Hippocampal formation (tissue), 2 donors: ENCODE data around the gene RADIL.

Experiments used
- DNase-seq, 2 donors: peaks; one replicate each; lab custom pipeline; 2025; lab: John Stamatoyannopoulos, UW

RADIL gene

DNA sequence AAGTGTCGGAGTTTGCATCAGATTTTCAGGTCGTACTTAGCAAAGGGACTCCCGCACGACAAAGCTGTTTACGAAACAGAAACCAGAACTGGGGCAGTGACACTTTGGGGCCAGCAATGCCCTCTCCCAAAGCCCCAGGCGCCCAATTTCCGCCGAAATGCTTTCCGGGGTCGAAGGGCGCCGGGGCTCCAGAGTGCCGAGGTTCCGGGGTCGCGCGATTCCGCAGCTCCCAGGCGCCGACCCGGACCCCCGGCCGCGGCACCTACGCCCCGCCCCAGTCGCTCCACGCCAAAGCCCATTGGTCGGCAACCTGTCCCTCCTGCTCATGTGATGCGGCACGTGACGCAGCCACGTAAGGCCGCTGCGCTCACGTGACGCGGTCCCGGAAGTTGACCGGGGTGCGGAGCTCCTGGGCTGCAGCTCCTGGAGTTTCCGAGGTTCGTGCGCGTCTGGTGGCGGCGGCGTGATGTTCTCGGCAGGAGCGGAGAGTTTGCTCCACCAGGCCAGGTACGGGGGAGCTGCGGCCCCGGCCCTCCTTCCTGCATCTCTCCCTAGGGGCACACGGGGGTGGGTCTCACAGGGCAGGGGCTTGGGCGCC is 108.2 kb downstream of the RADIL start, which contains the start of gene AP5Z1:
TSS of gene AP5Z1 (plus strand) at position 374 of the 598 bp plus-strand sequence. CDS start at position 467, 93 bp downstream.
- DNase-seq: peak; percentile 91 to 93

DNA sequence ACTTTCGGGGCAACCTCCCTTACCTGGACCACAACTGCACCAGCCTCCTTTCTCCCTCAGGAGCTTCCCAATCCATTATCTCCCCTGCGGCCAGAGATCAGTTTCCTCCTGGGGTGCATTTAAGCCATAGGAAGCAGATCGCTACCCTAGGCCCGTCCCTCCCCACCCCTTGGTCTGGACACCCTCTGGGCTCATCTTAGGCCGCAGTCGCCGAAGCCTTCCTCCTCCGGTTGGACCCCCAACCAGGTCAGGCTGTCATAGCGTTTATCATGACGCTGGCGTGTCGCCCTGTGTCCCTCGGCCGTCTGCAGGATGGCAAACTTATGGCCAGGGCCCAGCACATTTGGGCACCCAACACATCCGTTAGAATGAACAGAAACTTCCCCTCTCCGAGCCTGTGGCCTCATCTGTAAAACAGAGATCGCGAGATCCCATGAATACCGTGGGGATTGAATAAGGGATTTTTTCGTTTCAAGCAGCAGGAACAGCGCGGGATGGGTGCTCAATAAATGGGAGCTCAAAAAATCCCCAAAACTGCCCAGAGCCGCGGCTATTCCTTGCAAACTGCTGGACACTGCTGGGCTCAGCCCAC is 108.8 kb downstream of the RADIL start:
- DNase-seq: no peak

DNA sequence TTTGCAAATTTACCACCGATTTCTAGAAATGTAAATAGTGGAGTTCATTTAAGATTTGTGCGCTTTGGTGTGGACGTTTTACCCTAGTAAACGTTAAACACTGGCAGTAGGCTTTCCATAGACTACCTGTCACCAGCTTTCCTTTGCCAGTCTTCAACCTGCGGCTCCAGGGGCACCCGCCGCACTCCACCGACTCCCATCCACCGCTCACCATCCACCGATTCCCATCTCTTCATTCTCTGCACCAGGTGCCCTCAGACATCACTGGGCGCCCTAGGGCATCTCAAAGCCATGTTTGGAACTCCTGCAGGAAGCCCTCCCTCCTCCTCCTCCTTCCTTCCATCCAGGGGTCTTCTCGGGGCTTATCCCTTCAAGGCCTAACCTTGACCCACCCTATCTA is 109.5 kb downstream of the RADIL start:
- DNase-seq: no peak

DNA sequence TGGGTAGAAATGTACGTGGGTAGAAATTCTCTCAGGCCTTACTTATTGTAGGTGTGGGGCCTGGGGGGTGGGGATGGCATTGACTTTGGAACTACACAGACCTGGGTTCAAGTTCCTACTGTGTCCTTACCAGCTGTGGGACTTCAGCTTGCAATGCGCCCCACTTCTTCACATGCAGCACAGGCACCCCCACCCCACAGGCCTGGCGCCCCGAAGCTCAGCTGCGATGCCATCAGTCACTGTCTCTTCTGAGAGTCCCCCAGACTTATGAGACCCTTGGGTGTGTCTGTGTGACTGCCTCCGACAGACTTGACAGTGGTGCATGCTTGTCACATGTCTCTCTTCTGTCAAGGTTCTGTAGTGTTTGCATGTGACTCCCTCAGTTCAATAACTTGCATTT is 111.2 kb downstream of the RADIL start:
- no peak for DNase-seq

DNA sequence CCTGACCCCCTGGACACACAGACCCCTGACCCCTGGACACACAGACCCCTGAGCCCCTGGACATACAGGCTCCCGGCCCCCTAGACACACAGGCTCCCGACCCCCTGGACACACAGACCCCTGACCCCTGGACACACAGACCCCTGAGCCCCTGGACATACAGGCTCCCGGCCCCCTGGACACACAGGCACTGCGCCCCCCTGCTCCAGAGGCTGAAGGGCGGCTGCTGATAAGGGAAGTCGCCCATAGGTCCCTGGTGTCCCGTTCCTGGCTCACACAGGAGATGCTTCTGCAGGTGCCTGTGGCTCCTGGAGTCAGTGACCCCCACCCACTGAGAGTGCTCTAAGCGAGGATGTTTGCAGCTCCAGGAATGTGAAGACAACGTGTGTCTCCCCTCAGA is 111.8 kb downstream of the RADIL start:
- no peak for DNase-seq

DNA sequence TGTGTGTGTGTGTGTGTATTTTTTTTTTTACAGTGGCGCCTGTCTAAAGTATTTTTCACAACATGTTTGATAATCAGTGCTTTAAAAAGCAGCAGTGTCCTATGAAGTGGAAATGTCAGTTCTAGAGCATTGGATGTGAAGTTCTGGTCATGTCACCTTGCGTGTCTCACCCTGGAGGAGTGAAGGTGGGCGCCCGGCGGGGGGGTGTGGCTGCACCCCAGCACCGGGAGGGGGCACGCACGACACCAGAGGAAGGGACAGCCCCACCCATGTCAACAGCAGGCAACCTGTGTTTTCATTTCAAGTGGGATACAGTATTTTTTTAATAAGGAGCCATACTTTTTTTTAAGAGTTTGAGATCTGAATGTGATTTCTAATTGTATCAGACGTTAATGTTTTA is 112.6 kb downstream of the RADIL start:
- DNase-seq: no peak

DNA sequence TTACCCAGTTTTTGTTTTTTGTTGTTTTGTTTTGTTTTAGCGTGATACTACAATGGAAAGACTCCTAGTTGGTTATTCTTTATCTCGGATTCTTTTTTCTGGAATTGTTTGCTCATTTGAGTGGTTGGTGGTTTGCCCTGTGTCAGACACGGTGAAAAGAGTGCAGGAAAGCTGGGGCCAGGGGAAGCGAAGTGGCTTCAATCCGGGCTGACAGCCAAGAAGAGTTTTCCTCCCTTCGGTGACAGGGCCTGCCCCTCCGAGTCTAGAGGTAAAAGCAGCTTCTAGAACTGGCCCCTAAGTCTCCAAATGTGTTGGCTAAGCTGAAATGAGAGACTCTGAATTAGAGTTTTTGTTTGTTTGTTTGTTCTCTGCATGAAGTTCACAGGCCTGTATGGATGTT is 113.8 kb downstream of the RADIL start:
- no peak for DNase-seq

DNA sequence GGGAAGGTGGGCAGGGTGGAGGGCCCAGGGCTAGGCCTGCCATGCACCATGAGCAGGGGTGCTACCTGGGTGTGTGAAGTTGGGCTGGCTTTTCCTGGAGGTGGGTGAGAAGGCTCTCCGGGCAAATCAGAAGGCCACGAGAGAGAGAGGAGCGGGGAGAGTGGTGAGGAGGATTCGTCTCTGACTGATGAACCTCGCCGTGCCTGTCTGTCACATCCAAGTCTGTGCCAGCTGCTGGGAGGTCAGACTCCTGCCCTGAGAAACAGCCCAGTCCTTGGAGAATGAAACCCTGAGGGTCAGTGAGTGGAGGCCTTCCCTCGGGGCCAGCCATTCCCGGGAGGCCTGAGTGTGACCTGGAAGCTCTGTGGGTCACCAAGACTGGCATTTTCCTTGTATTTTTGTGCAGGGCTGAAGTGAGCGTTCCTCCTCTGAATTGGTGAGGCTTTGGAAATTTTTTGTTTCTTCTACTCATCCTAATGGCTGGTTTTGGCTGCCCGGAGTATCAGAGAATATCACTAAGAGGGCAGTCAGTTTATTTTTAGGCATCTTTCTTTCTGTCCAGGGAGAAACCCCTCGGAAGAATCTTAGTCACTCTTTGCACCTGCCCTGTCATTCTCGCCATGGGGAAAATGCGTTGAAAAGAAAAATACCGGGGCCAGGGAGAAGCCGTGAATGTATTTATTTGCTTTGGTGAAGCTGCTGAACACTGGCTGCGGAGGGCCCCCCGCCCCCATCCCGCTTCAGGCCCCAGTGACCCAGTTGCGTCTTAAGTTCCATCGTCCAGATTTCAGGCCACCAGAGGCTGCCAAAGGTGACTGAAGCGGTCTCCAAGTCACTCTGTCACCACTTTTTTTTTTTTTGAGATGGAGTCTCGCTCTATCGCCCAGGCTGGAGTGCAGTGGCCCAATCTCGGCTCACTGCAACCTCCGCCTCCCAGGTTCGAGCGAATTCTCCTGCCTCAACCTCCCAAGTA is 114.6 kb downstream of the RADIL start:
- no peak for DNase-seq

DNA sequence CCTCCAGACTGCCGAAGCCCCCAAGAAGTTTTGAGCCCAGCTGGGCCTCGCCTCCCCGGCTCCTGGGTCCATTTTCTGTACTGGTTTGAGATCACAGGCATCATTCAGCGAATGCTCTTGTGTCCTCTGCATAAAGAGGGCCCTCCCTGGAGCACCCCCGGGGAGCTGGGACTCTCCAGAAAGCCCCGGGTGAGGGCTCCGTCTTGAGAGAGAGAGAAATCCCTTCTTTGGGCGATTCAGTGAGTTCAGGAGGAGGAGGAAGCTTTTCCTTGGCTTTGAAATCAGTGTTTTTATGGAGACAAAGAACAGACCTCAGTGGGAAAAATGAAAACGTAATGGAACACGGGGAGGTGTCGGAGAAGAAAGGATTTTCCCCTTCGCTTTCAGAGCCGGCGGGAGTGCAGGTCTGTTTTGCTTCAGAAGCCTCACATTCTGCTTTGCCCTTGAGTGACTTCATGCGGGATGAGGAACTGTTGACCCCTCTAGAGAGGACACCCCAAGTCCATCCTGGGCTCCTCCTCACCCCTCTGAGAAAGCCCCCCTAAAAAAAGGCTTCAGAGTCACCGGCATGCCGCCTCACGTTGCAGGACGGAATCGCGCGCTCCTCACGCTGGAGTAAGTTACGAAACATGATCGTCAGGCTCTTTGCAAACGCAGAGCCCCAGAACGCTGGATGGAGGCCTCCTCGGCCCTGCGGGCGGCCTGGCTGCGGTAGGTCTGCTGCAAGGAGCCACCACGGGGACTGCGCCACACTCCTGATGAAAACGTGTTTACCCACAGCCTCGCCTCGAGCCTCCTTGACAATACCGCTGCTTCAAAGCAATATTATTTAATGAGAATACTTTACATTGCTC is 116.6 kb downstream of the RADIL start:
- no peak for DNase-seq

DNA sequence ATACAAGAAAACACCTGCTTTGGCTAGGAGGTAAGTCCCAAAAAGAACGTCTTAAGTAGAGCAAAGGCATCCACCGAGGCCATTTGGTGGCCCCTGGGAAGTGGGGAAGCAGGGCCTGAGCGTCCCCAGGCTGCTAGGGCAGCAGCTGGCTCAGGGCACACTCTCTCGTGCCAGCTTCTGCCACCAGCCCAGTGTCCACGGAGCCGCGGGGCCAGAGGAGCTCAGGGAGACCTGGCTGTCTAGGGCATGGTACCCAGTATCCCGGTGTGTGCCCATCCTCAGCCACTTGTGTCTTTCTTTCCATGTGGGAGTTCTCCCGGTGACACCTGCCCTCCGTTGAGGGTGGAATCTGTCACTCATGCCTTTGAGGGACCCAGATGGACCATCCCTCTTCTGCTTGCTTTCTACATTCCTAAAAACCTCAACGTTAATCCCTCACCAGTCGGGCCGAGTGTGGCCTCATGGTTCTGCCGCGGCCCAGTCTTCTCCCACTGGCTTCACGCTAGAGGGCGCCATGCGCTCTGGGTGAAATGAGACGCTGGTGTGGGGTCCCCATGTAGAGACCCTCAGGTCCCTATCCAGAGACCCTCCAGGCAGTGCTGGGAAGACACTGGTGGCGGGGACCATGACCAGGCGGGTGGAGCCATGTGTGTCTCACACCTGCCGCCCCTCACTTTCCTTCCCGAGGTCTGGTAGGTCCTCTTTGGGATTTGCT is 117.6 kb downstream of the RADIL start:
- DNase-seq: no peak

DNA sequence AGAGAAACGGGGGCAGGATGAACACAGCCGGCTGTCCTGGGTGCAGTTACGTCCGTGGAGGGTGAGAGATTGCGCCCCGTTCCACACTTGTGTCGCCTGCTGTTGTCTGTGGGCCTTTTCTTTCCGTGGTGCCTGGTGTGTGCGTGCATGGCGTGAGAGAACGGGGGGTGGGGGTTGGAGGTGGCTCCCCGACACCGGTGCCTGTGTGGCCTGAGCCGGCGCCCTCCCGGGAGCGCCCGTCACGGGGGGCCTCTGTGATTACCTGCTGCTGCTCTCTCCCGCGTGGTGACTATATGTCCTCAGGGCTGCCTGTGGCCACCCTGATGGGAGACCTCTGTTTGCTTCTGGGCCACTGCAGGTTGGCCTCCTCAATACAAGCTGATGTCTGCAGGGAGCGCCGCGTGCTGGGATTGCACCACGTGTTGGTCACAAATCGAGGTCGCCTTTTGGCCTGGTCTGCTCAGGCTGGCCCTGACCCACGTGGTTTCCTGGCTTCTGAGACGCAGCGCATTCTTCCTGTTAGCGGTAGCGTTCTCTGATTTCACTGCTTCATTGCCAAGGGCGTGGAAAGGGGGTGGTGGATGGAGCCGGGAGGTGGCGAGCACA is 119.0 kb downstream of the RADIL start:
- DNase-seq: no peak

DNA sequence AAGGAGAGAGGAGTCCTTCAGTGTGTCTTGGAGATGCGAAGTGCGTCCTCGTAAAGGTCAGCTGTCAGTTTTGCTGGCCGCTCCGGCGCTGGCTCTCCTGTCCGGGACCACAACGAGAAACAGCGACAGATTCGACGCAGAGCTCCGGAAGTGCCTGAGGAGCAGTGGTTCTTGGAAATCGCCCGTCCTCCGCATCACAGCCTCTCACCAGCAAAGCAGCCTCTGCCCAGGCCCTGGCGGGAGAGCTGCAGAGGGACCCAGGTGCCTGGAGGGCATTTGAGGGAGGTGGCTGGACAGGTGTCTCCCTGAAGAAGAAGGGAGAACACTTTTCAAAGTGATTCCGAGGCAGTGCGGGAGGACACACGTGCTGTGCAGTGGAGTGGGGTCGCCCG is 119.7 kb downstream of the RADIL start:
- DNase-seq: no peak

DNA sequence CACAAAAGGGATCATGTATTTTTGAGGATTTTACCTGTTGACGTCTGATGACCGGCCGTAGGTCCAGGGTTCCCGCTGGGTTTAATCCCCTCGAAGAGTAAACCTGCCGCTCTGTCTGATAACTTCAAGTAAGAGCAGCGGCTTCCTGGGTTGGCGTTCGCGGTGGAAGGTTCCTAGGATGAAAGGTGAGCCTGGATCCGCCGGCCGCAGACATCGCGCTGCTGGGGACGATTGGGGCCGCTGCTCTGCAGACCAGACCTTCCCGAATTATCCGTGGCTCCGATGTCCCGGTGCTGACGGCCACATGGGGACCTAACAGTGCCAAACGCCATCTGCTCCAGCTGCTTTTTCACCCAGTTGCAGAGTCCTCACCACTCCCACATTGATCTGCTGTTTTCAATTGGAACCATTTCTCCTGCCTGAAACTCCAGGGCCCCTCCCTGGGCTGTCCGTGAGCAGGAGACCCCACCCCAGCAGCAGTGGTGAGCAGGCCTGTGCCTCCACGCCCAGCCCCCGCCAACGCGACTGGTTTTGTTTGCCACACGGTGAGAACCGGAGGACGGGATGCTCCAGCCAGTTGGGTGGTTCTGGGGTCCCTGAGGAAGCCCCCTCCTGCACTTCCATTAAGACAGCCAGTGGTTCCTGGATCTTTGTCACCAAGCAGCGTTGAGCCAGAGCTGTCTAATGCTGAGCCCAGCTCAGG is 120.3 kb downstream of the RADIL start:
- no peak for DNase-seq

DNA sequence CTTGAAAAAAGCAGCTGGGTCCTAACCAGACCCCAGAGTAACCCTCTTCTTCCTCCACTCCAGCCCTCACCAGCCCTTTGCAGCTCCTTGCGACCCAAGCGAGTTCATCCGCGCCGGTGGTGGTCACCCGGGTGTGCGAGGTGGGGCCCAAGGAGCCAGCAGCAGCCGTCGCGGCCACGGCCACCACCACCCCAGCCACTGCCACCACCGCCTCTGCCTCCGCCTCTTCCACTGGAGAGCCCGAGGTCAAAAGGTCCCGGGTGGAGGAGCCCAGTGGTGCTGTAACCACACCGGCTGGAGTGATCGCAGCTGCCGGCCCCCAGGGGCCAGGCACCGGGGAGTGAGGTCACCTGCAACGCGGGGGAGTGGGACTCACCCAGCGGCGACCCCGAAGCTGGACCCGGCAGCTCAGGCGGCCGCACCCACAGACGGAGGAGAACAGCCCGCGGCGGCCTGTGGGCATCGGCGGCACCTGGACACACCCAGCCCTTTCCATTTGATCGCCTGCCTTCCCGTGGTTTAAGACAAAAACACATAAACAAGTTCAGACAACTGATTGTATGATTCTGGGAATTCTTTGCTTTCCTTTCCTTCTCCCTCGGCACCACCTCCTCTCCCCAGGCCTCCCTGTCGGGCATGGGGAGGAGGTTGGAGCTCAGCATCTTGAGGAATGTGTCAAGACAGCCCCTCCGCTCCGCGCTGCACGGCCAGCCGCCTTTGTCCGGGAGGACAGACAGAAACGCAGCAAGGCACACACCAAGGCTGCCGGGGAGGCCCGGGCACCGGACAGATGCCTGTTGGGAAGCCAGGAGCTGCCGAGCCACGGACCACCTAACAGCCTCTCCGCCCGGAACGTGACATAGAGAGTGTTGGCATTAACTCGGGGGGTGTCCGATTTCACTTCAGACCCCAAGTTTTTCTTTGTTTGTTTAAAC is 121.1 kb downstream of the RADIL start:
- no peak for DNase-seq

DNA sequence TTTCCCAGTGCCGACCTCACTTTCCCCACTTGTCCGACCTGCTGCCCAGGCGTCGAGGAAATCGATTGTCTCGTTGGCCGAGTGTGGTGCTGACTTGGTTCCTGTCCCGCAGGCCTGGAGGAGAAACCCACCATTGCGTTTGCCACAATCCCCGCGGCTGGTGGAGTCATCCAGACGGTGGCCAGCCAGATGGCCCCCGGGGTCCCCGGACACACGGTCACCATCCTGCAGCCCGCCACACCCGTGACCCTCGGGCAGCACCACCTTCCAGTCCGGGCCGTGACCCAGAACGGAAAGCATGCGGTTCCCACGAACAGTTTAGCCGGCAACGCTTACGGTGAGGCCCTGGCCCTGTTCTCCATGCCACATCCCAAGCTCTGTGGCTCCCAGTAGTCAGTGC is 122.6 kb downstream of the RADIL start:
- no peak for DNase-seq

DNA sequence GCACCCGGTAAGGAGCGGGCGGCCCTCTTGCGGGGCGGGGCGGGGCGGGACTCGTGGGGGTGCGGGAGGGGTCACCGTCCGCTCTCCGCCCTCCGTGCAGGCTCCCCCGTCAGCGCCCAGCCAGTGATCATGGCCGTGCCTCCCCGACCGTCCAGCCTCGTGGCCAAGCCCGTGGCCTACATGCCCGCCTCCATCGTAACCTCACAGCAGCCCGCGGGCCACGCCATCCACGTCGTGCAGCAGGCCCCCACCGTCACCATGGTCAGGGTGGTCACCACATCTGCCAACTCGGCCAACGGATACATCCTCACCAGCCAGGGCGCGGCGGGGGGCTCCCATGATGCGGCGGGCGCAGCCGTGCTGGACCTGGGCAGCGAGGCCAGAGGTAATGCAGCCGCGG is 124.3 kb downstream of the RADIL start:
- DNase-seq: no peak

DNA sequence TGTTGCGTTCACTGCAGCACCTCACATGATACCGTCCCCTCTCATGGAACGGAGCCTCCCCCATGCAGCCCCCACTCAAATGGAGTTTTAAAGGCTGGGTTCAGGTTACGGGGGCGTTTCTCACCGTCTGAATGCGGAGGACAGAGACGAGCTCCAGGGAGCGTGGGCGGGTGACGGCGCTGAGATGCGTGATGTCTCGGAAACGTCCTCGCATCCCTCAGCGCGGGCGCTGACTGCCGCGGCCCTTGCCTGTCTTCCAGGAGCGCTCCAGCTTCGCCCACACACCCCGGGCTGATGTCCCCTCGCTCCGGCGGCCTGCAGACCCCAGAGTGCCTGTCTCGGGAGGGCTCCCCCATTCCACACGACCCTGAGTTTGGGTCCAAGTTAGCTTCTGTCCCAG is 124.7 kb downstream of the RADIL start:
- no peak for DNase-seq

DNA sequence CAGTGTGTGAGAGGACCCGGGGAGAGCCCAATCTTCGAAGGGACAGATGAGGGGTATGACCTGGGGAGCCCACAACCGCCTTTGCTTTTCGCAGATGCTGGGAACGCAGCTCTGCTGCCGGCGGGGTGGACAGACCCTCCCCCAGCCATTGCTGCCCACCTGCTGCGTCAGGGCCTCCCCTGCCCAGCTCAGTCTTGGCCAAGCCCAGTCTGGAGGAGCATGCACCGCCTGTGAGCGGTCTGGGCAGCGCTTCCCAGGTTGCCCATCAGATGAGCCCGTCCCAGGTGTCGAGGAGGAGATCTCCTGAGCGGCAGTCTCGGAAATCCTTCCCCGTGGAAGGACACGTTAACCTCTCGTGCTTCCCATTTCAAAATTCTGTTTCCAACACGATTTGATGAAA is 125.4 kb downstream of the RADIL start:
- DNase-seq: no peak

DNA sequence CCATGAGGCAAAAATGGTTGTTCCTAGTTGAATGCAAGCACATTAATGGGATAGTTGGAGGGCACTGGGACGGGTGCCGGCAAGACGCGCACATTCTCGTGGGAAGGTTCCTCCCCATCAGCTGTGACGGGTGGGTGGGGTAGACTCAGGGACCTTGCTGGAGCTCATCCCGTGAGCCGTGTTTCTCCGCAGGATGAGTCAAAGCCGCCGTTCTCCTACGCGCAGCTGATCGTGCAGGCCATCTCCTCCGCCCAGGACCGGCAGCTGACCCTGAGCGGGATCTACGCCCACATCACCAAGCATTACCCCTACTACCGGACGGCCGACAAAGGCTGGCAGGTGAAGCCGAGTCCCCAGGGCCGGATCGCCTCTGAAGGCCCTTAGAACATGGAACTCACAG is 128.5 kb downstream of the RADIL start:
- no peak for DNase-seq
